Measurements from ENCODE around the gene ZCCHC2. TPM values are rescaled to one million over a fixed set of nuclear protein-coding genes. Genes with fewer than 3 reads are reported as not detected.

The ZCCHC2 gene
- total RNA-seq: 7.3 TPM

DNA sequence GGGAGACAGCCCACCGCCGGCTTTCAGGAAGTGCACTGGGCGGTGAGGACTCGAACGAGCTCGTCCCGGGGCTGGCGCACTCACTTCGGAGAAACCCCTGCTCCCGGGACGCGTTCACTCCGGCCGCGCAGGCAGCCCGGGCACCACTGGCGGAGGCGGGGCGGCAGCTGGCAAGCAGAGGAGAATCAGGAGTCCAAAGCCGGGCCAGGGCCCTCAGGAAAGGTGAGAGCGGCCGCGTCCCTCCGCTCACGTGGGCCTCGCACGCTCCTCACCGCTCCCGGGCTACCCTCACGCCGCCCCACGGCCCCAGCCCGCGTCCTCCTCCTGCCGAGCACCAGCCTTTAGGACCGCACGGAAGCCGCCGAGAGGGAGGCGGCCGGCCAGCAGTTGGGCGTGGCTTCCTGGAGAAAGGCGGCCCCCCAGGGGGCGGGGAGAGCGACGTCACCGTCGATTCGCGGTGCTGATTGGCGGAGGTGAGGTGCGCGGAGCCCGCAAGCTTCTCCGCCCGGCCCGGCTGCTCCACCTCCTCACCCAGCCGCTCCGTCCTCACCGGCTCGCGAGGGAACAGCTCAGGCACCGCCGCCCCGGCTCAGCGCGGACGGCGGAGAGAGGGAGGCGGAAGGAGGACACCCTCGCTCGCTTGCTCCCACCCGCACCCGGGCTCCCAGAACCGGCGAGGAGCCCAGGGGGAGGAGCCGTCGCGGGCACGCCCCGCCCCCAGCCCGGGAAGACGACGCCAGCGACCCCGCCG, at the start of gene ZCCHC2:
TSS of gene ZCCHC2 (plus strand) at position 522 of the 751 bp plus-strand sequence. CDS start 400 bp downstream, outside the sequence.
- ATAC-seq: peak; percentile 94

DNA sequence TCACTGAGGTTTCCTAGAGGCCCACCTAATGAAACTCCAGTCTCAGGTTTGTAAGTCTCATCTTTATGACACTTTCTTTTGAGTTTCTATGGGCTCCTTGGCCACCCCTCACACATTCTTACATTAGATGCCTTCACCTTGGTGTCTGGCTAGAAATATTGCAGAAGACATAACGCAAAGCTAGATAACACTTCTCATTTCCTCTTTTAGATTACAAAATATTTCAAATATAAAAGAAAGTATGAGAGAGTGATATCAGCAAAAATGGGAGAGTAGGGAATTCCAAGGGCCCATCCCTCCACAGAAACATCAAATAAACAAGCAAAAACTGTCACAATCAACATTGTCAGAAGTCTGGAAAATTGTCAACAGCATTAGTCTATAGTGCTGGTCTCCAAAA, 43.3 kb upstream of the ZCCHC2 start:
- no peak for ATAC-seq

DNA sequence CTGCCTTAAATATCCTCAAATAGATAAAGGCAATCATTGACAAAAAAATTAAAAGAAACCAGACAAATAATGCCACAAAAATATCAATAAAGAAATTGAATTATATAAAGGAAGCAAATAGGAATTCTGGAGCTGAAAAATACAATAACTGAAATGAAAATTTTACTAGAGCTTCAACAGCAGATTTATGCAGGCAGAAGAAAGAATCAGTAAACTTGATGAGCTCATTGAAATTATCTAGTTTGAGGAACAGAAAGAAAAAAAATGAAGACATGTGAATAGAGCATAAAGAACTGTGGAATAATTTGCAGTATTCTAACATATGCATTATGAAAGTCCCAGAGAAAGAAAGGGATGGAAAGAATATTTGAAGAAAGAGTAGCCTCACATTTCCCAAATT, 41.9 kb upstream of the ZCCHC2 start:
- ATAC-seq: no peak

DNA sequence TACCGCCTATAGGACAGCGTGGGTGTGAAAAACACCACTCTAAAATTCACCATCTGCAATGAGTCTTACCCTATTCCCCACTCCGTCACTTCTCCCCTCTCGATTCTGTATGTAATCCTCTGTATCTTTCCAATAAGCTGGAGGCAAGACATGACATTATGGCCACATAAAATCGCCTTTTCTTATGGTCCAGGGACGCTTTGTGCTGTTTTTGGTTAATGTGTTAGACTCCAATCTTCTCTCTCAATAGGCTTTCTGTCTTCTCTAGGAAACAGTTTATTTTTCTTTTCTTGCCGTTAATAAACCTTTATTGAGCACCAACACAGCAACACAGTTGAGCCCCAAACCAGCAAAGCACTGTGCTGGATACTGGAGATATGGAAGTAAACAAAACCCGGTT, 37.9 kb upstream of the ZCCHC2 start:
- ATAC-seq: no peak

DNA sequence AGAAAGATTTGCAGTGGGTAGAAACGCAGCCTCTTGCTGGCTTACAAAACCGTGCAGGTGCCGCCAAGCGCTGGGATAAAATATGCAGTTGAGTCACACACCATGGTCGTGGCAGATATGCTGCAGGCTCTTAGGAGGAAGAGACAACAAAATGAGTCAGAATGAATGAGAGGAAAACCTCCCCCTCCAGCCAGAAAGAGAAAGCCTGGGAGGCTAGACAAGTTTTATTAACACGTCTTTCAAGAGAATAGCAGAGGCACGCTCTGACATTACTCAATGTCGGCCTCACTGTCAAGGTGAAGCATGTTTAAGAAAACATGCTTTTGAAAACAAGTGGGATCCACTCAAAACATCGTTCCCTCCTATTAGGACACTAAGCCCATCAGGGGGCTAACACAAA, 37.1 kb upstream of the ZCCHC2 start:
- ATAC-seq: peak; percentile 97

DNA sequence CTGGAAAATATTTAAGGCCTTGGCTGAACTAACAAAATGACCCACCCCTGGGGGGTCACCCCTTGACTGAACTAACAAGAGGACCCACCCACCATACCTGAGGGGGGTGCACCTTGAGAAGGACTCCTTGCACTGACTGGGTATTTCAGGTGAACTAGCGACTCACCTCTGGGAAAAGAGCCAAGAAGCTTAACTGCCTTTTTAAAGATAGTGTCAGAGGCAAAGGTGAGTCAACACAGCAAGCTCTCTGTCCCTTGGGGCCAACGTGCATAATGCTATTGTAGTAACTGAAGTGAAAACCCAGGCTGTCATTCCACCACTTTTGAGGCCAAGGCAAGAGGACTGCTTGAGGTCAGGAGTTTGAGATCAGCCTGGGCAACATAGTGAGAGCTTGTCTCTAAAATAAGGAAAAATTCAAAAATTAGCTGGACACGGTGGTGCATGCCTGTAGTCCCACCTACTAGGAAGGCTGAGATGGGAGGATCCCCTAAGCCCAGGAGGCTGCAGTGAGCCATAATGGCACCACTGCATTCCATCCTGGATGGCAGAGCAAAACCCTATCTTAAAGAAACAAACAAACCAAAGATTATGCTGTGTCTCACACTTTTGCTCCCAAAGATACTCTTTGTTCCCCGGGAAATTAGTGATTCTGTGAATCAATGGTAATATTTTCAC, 36.4 kb upstream of the ZCCHC2 start:
- peak; percentile 91 for ATAC-seq

DNA sequence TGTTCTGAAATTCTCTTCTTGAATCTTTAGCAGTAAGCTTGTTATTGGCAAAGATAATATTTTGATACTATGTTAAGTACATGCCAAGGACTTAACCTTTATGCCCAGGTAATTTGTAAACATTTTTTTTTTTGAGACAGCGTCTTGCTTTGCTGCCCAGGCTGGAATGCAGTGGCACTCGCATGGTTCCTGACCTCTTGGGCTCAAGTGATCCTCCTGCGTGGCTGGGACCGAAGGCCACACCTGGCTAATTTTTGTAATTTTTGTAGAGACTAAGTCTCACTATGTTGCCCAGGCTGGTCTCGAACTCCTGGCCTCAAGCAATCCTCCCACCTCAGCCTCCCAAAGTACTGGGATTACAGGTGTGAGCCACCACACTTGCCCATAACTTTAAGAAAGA, 35.7 kb upstream of the ZCCHC2 start:
- ATAC-seq: no peak

DNA sequence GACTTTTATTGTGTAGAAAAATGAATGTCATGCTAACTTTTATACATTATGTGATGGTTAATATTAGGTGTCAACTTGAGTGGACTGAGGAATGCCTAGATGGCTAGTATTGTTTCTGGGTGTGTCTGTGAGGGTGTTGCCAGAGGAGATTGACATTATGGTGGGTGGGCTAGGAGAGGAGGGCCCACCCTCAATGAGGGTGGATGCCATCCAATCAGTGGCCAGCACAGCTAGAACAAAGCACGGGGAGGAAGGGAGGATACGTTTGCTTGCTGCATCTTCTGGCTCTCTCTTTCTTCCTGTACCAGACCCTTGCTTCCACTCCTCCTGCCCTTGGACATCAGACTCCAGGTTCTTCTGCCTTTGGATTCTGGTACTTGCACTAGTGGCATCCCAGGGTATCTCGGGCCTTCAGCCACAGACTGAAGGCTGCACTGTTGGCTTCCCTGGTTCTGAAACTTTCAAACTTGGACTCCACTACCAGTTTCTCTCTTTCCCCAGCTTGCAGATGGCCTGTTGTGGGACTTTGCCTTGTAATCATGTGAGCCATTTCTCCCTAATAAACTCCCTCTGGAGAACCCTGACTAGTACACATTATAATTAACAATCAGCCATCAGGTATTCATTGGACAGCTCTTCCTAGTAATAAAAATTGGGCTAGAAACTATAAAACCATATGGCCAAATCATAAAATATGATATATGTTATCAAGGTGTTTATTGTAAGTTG, 31.7 kb upstream of the ZCCHC2 start:
- no peak for ATAC-seq

DNA sequence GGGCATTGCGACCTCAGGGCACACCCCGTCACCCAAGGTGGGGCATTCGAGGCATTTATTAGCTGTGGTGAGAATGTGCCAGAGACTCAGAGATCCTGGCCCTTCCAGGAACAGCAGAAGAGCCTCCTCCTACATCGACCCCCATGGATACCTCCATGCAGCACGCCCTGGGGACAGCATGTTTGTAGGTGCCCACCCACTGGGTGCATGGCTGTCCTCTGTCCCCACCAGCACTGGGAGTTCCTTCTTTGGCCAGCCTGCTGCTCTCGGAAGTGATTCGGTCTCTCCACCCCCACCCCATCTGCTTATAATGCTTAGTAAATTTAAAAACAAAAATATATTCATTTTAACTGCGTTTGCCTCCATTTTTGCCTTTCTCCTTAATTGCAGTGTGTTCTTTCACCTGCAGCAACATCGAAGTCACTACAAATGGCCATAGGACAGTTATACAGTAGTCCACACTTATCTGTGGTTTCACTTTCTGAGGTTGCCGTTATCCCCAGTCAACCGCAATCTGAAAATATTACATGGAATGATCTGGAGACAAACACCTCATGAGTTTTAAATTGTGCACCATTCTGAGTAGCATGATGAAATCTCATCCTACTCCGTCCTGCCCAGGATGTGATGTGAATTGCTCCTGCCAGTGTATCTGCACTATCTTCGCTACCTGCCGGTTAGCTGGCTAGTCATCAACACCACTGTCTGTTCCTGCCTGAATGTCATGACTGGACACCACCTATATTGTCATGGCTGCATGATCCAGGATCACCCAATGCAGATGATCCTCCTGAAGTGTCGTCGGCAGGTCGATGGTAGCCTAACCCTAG, 29.6 kb upstream of the ZCCHC2 start:
- ATAC-seq: no peak

DNA sequence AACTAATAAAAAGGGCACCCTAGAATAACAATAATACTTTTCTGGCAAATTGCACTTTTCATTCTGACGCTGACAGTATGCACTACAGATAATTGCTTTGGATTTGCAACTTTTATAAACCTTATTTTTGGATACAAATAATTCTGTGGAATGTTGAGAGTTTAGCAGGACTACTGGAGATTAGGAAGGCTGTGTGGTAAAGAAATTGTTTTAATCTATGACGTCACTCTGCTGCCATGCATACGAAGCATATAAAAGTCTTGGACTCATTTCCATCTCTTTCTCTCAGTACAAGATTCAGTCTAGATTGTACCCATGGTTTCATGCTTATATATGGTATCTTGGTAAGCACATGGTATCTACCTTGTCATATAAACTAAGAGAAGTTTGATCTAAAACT, 28.1 kb upstream of the ZCCHC2 start:
- ATAC-seq: no peak

DNA sequence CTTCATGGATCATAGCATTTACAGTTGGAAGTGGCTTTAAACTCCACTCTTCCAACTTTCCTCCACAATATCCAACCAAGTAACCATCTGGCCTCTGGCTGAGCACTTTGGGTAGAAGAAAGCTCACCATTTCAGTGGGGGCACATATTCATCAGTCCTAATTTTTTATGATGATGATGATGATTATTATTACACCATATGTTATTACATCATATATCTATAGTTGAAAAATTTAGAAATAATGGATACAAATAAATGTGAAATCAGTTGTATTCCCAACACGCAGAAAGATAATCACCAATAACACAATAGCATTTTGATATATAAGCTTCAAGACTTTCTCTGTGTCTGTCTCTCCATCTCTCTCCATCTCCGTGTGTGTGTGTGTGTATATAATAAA, 26.6 kb upstream of the ZCCHC2 start:
- no peak for ATAC-seq

DNA sequence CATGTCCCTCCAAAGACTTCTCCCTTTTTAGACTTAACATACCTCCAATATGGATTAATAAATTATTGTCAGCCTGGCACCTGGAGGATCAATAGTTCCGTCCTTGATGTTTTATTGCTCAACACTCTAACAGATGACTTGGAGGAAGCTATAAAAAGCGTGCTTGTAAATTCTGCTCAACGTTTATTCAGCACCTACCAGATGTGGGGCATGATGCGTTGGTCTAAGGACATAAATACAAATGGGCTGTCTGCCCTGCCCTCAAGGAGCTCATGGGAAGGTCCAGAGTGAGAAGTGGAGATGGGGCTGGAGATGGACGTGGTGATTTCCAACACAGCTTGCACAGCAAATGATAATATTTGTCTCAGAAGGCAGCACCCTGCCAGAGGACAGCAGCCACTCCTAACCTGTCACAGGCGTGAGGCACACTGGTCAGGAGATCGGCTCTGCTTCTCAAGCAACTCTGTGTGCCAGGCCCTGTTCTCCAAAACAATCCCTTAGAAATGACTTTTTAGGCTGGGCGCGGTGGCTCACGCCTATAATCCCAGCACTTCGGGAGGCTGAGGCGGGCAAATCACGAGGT, 25.5 kb upstream of the ZCCHC2 start:
- ATAC-seq: no peak

DNA sequence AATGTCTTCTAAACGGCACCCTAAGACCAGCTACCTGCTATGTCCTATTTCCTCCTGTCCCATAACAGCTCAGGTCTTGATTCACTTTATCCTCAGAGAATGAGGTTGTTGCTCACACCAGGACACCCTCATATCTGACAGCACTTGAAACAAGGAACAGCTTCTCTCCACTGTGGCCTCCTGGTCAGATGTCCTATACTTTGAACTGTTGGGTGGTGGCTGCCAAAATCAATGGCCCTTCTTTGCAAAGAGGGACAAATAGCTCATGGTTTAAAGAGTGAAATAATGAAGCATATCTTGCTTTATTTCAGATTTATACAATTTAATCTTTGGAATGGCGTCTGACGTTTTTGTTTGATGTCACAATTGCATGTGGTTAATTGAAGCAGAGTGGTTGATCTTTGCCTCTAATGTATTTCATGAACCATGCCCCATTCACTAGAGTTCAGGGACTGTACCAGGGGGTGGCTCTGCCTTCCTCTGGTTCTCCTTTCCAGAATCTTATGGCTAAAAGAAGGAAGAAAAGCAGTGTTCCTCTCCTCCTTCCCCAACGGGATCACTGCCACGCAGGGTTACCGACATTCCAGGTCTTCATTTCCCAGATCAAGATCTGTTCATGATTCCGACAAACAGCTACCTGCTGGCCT, 24.1 kb upstream of the ZCCHC2 start:
- no peak for ATAC-seq

DNA sequence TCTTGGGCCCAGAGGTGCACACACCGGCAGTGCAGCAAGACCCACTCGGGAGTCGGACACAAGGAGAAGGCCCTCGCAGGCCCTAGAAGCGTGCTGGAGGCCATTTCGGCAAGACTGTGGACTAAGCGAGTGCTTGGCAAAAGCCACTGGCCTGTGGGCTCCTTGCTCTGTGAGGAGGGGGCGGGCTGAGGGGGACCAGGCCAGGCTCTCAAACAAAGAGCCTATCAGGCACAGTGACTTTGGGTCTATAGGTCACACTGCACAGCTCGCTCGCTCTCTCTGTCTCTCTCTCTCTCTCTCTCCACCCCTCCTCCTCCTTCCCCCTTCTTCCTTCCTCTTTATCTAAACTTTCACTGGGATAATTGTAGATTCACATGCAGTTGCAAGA, 23.6 kb upstream of the ZCCHC2 start:
- ATAC-seq: no peak

DNA sequence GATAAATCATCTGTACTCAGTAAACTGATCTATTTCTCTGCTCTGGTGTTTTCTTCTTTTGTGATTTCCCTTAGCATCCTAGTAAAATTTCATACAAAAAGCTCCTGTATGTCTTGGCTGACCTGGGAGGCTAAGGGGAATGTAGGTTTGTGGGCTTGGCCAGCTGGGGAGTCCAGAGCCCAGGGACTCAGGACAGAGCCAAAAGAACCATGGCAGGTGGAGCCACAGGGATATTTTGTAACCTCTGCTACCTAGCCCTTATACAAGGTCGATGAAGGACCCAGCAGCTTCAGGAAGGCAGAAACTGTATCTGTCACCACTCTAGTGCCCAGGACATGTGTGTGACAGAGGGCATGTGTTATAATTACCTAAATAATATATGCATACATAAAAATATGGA, 22.7 kb upstream of the ZCCHC2 start:
- no peak for ATAC-seq

DNA sequence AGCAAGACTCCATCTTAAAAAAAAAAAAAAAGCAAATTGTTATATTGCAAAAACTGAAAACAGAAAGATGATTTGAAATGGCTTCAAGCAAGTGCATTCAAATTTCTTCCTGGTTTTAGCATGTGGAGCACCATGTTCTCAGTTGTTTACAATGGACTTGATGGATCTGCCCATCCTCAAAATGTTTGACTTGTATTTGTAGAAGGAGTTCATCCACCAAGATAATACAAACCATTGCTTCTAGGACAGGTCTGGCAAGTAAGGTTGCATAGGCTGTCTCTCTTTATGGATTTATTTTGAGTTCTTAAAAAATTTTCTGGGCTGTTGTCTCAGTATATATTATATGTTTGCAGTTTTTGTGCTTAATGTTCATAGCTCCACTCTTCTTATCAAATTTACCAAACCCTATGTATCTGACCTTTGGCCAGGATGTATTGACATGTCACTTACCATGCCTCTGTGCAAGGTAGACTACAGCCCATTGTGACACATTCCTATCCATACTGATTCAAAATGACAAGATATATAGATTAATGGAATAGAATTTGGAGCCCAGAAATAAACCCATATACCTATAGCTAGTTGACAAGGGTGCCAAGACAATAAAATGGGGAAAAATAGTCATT, 21.7 kb upstream of the ZCCHC2 start:
- ATAC-seq: no peak

DNA sequence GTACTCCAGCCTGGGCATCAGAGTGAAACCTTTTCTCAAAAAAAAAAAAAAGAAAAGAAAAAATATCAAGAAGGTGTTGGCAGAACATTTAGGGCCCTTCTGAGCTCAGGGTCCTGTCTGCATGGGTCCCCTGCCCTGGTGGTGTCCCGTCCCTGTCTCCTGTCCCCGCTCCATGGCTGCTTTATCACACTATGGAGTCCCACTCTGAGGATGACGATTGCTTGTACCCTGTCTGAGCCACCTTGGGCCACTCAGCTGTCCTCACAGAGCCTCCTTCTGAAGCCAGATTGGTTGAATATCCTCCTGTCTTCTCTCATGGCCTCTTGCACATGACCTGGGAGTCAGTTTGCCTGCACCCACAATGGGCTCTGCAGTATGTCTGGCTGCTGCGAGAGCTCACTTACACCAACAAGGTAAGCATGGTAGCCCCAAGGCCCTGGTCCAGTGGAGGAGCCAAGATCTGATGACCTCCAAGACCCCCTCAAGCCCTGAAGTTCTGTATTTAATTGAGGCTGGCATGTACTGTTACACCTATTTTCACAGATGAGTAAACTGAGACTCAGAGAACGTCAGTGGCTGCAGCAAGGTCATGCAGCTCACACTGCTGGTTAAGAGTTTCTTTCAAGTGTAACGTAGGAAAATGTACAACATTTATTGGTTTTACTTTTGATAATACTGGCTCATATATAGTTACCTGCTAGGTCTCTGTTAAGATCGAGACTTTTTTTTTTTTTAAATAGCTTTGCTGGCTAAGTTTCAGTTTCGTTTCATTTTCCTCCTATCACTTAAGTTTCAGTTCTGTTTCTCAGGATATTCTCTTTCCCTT, 16.9 kb upstream of the ZCCHC2 start:
- peak; percentile 52 for ATAC-seq

DNA sequence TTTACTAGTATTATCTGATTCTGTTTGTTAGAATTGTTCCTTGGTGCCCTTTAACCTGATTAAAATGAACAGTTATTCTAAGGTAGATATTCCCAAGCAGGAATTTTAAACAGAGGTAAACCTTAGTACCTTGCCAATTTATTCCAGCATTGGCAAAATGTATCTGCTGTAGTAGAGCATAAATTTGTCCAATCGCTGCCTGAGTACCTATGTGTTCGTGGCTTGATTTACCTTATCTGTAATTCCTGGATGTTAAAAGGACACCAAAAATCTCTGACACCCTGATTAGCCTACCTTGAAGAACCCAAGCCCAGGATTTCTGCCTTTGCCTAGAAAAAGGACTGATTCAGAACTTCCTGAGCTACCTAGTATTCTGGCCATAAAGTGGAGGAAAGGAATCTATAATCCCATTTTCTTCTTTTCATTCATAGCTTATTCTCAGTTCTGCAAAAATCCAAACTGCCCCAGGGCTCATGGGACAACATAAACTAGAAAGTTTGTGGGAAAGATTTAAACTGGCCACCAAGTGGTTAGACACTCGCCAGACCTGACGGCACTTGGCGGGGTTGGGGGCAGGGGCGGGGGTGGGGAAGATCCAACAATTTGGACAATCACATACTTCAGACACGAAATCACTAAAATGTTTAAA, 16.2 kb upstream of the ZCCHC2 start:
- ATAC-seq: peak; percentile 18

DNA sequence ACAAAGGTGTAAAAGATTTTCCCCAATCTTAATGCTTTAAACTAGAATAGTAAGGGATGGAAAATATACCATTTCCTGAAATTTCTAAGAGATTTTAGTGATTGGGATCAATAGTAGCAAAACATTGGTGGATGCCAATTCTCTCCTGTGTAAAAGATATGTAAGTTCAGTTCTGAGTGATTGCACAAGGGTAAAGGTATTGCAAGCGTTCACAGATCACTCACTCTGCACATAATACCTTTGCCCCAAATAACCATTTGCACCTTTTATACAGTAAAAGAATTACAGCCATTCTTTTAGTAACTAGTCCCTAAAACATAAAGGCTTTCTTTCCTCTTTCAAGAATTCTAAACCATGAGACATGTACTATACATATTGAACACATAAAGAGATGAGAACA, 13.0 kb upstream of the ZCCHC2 start:
- no peak for ATAC-seq

DNA sequence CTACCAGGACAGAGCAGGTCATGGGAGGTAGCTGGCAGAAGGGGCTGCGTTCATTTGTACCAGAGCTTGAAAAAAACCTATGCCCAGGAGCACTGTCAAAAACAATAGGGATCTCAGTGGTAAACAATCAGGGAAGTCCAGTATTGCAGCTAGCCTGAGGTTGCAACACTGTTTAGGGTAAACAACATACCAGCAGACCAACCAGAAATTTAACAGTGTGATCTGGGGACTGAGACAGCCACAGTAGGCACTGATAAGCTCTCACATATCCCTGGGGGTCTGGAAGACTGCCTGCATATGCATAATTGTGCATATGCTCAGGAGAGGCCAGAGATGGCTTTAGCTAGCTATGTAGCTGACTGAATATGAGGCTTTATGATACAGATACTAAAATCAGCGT, 12.0 kb upstream of the ZCCHC2 start:
- ATAC-seq: no peak

All from esophagus mucosa (tissue), 1 donor.